Naive B cell (primary cell): ENCODE results near the gene FREY1. TPM values are rescaled to one million over a fixed set of nuclear protein-coding genes. Genes with fewer than 3 reads are reported as not detected.
A peak's percentile ranks its signal among the peaks of the same experiment; 100 is the strongest.

Source experiments
- ATAC-seq, 2 donors: fragments of 150-1000 bp; cut with Tn5 transposase; 2 replicates each; pipeline ENCODE4 v1.10.0; 2021; ENCODE audit warnings: low read depth in 2 of 2, mild to moderate bottlenecking in 2 of 2, moderate library complexity in 2 of 2
- DNase-seq: peaks from one replicate; pipeline ENCODE4 v3.0.0; 2022
- H3K27ac Mint-ChIP-seq, 6 donors: one replicate each; pipeline ENCODE4 v1.8.0; 2020 to 2022; ENCODE audit warnings: mild to moderate bottlenecking in 6 of 6, mixed read lengths in 6 of 6, moderate library complexity in 5 of 6, inconsistent platforms in 2 of 6
- H3K27me3 Mint-ChIP-seq, 3 donors: one replicate each; pipeline ENCODE4 v1.8.0; 2021 to 2022; ENCODE audit warnings: mixed read lengths in 3 of 3, mild to moderate bottlenecking in 1 of 3
- H3K36me3 Mint-ChIP-seq, 2 donors: one replicate each; pipeline ENCODE4 v1.8.0; 2020 to 2022; ENCODE audit warnings: mixed read lengths in 2 of 2, inconsistent platforms in 1 of 2, mild to moderate bottlenecking in 1 of 2
- H3K4me1 Mint-ChIP-seq, 3 donors: one replicate each; pipeline ENCODE4 v1.8.0; 2020 to 2022; ENCODE audit warnings: mixed read lengths in 3 of 3, inconsistent platforms in 1 of 3, mild to moderate bottlenecking in 1 of 3, moderate library complexity in 1 of 3
- H3K4me3 Mint-ChIP-seq, 8 donors: one replicate each; pipeline ENCODE4 v1.8.0; 2020 to 2022; ENCODE audit warnings: mild to moderate bottlenecking in 8 of 8, mixed read lengths in 8 of 8, moderate library complexity in 8 of 8, inconsistent platforms in 2 of 8
- H3K9me3 Mint-ChIP-seq, 7 donors: one replicate each; pipeline ENCODE4 v1.8.0; 2020 to 2022; ENCODE audit warnings: mixed read lengths in 7 of 7, mild to moderate bottlenecking in 5 of 7, inconsistent platforms in 2 of 7, moderate library complexity in 1 of 7
- polyA plus RNA-seq, 6 donors: library from polyadenylated mRNA; unstranded; fragments of 300-500 nt; fragmentation: Illumina TruSeq; gene quantifications; one replicate each; pipeline ENCODE4 v1.2.3, GENCODE V29; 2021; ENCODE audit warnings: low read depth in 6 of 6

Gene FREY1
- polyA plus RNA-seq, 6 donors from 2014 or later: not detected

DNA sequence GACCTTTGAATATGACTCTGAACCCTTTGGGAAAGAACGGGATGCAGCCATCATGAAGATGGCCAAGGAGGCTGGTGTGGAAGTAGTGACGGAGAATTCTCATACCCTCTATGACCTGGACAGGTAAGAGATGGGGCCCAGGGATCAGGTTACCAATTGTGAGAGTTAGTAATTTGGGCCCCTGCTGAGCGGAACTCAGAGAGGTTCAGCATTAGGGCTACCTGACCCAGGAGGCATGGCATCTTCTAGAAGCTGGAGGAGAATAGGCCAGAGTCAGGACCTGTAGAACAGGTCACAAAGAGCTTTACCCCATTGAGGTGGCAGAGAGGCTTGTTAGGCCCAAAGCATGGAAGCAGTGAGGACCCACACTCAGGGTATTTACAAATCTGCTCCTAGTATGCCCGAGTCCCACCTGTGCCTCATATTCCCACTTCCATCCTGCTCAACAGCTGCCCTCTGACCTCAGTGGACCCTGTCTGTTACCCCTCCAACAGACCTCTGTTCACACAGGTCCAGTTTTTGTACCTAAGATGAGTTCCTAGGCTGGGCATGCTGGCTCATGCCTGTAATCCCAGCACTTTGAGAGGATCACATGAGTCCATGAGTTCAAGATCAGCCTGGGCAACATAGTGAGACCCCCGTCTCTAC, 48.2 kb downstream of the FREY1 start:
- ATAC-seq (no peak), DNase-seq (no peak)
- Mint-ChIP-seq H3K36me3 (peaks cover 17 to 46% of the 10 kb centered on the region in 2 donors), H3K9me3 (no peaks in the 10 kb centered on the region), H3K27me3 (no peaks in the 10 kb centered on the region), H3K4me1 (peaks cover 1 to 11% (median 9%) of the 10 kb centered on the region in 3 donors), H3K4me3 (no peak overlapping the region), H3K27ac (peak overlapping the region in 2 of 6 donors; percentile 21 to 88)

DNA sequence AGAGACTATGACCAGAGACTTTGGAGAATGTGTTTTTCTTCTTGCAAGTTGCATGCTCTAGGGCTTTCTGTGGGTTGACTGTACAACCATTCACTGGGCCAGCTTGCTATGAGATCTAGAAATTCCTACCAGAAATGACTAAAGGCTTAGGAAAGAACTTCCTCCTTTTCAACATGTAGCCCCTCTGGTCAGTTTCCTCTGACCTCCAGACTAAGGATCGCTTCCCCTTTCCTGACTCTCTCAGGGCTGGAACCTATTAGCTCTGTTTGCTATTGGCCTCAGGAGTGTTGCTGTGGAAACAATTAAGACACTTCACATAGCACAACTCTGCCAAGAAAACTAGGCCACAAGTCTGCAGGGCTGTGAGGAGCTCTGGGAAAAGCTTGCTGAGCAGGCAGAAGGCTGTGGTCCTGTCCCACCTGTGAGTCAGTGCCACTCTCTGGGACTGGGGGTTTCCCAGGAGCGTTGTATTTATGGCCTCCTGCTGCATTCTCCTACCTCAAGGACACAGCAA, 49.1 kb downstream of the FREY1 start:
- DNase-seq (no peak), ATAC-seq (no peak)
- Mint-ChIP-seq H3K4me3 (no peak overlapping the region), H3K27me3 (no peaks in the 10 kb centered on the region), H3K36me3 (peaks cover 17 to 41% of the 10 kb centered on the region in 2 donors), H3K4me1 (peaks cover 2 to 17% (median 14%) of the 10 kb centered on the region in 3 donors), H3K9me3 (no peaks in the 10 kb centered on the region), H3K27ac (no peak overlapping the region)

Other genes starting within 250 kb of the FREY1 start
- gene CHST1, start 241.6 kb downstream of the FREY1 start, polyA plus RNA-seq: not detected
- 1 to 10 TPM; 3.3 to 7.6 (median 5.7) TPM for gene SLC35C1, start 102.1 kb downstream of the FREY1 start, polyA plus RNA-seq
- 10 to 100 TPM in 5 of 6 donors, 1 to 10 TPM in 1; 10.0 to 34.2 (median 26.7) TPM for gene CRY2, start 59.8 kb downstream of the FREY1 start, polyA plus RNA-seq
- under 1 TPM in 5 of 6 donors, not detected in 1; 0.12 to 0.35 (median 0.20) TPM for gene MAPK8IP1, start 21.6 kb downstream of the FREY1 start, polyA plus RNA-seq
- gene PEX16, start 10.6 kb upstream of the FREY1 start, polyA plus RNA-seq: 10 to 100 TPM; 47.4 to 64.4 (median 60.4) TPM
- 10 to 100 TPM; 30.6 to 84.4 (median 37.4) TPM for gene LARGE2, start 15.4 kb upstream of the FREY1 start, polyA plus RNA-seq
- gene PHF21A, start 214.2 kb upstream of the FREY1 start, polyA plus RNA-seq: 10 to 100 TPM in 5 of 6 donors, under 1 TPM in 1; 0.28 to 19.0 (median 12.3) TPM